Adipocyte (in vitro differentiated cells): ENCODE results near the gene KRTAP10-5.
"Not testable (repeated sequence)": the region's sequence is repeated elsewhere in the genome, so short reads cannot be mapped to it uniquely, and the experiment has no call there.

Experiments
- DNase-seq: peaks from one replicate; pipeline ENCODE4 v3.0.0-alpha.2; 2015; ENCODE audit warnings: low read depth
- H3K27me3 ChIP-seq: replicated peaks from 2 replicates; pipeline ENCODE4 v1.7.0; 2013; ENCODE audit warnings: mild to moderate bottlenecking, low read length, moderate library complexity; ENCODE audit not compliant: control insufficient read depth, insufficient read depth
- H3K36me3 ChIP-seq: 2 replicates; pipeline ENCODE4 v1.7.0; 2013; ENCODE audit warnings: low read length, mild to moderate bottlenecking, moderate library complexity; ENCODE audit not compliant: control insufficient read depth, insufficient read depth, severe bottlenecking
- H3K4me1 ChIP-seq: 2 replicates; pipeline ENCODE4 v1.7.0; 2013; ENCODE audit warnings: mild to moderate bottlenecking, low read length, moderate library complexity; ENCODE audit not compliant: control insufficient read depth, insufficient read depth
- H3K4me3 ChIP-seq: 2 replicates; pipeline ENCODE4 v1.7.0; 2013; ENCODE audit warnings: mild to moderate bottlenecking, low read length, moderate library complexity
- H3K9ac ChIP-seq: 2 replicates; pipeline ENCODE4 v1.7.0; 2013; ENCODE audit warnings: mild to moderate bottlenecking, low read length, moderate library complexity
- H3K9me3 ChIP-seq: 2 replicates; pipeline ENCODE4 v1.7.0; 2013; ENCODE audit warnings: mild to moderate bottlenecking, low read length, moderate library complexity; ENCODE audit not compliant: control insufficient read depth

Gene KRTAP10-5

GRCh38 chr21:44596068-44596725 is 15.8 kb upstream of the KRTAP10-5 start:
- no peak for DNase-seq
- no peak overlapping the region for H3K4me3 ChIP-seq
- peaks cover 6% of the 10 kb centered on the region for H3K9me3 ChIP-seq
- no peak overlapping the region for H3K9ac ChIP-seq
- H3K4me1 ChIP-seq = peaks cover 4% of the 10 kb centered on the region
- H3K36me3 ChIP-seq = no peaks in the 10 kb centered on the region
- peaks cover 41% of the 10 kb centered on the region for H3K27me3 ChIP-seq

- Histone ChIP-seq H3K4me1 (peaks cover 4% of the 10 kb centered on the region), H3K4me3 (no peak overlapping the region), H3K27me3 (peaks cover 41% of the 10 kb centered on the region), H3K36me3 (no peaks in the 10 kb centered on the region), H3K9ac (no peak overlapping the region), H3K9me3 (peaks cover 6% of the 10 kb centered on the region)
- no peak for DNase-seq
Observed at GRCh38 chr21:44595524-44595923, 15.1 kb upstream of the KRTAP10-5 start.

GRCh38 chr21:44594406-44594916 is 14.1 kb upstream of the KRTAP10-5 start:
- Histone ChIP-seq H3K4me3 (no peak overlapping the region), H3K27me3 (peaks cover 38% of the 10 kb centered on the region), H3K4me1 (peaks cover 4% of the 10 kb centered on the region), H3K9me3 (peaks cover 6% of the 10 kb centered on the region), H3K36me3 (no peaks in the 10 kb centered on the region), H3K9ac (no peak overlapping the region)
- no peak for DNase-seq

- Histone ChIP-seq H3K9ac (no peak overlapping the region), H3K9me3 (peaks cover 6% of the 10 kb centered on the region), H3K4me3 (no peak overlapping the region), H3K4me1 (peaks cover 4% of the 10 kb centered on the region), H3K27me3 (peaks cover 38% of the 10 kb centered on the region), H3K36me3 (no peaks in the 10 kb centered on the region)
- peak; percentile 4 for DNase-seq
Observed at GRCh38 chr21:44593598-44594405, 13.4 kb upstream of the KRTAP10-5 start.

GRCh38 chr21:44592446-44593311 is 12.3 kb upstream of the KRTAP10-5 start, which contains the start of gene KRTAP10-6:
TSS of gene KRTAP10-6 (minus strand) at chr21:44592505. CDS start at chr21:44592484, 21 bp downstream.
- Histone ChIP-seq H3K4me3 (no peak within 1 kb of the TSS), H3K36me3 (no peaks in the 10 kb centered on the region), H3K9ac (no peak within 1 kb of the TSS), H3K9me3 (no peaks in the 10 kb centered on the region), H3K27me3 (peaks cover 34% of the 10 kb centered on the region), H3K4me1 (peaks cover 4% of the 10 kb centered on the region)
- no peak for DNase-seq

- not testable (repeated sequence) for DNase-seq, H3K4me3 ChIP-seq
Observed at GRCh38 chr21:44591801-44592130, 11.4 kb upstream of the KRTAP10-5 start.

GRCh38 chr21:44590897-44591800 is 10.7 kb upstream of the KRTAP10-5 start:
- H3K4me1 ChIP-seq, H3K9me3 ChIP-seq, DNase-seq, H3K4me3 ChIP-seq, H3K36me3 ChIP-seq, H3K9ac ChIP-seq: not testable (repeated sequence)
- peaks cover 33% of the 10 kb centered on the region for H3K27me3 ChIP-seq

More at GRCh38 chr21:44591801-44592130, 11.4 kb upstream of the KRTAP10-5 start:
- not testable (repeated sequence) for H3K4me1 ChIP-seq, H3K9ac ChIP-seq, H3K36me3 ChIP-seq, H3K9me3 ChIP-seq
- H3K27me3 ChIP-seq = peaks cover 34% of the 10 kb centered on the region

GRCh38 chr21:44590311-44590721 is 9.9 kb upstream of the KRTAP10-5 start:
- Histone ChIP-seq H3K27me3 (peaks cover 27% of the 10 kb centered on the region), H3K36me3 (no peaks in the 10 kb centered on the region), H3K9ac (no peak overlapping the region), H3K9me3 (peaks cover 4% of the 10 kb centered on the region), H3K4me3 (no peak overlapping the region), H3K4me1 (peaks cover 4% of the 10 kb centered on the region)
- no peak for DNase-seq

- no peaks in the 10 kb centered on the region for H3K36me3 ChIP-seq
- H3K27me3 ChIP-seq = peaks cover 23% of the 10 kb centered on the region
- H3K9me3 ChIP-seq = peaks cover 8% of the 10 kb centered on the region
- DNase-seq = no peak
- H3K4me1 ChIP-seq = peaks cover 4% of the 10 kb centered on the region
- H3K4me3 ChIP-seq = no peak overlapping the region
- H3K9ac ChIP-seq = no peak overlapping the region
Observed at GRCh38 chr21:44589586-44590305, 9.3 kb upstream of the KRTAP10-5 start.

GRCh38 chr21:44589094-44589493 is 8.7 kb upstream of the KRTAP10-5 start:
- Histone ChIP-seq H3K9me3 (peaks cover 8% of the 10 kb centered on the region), H3K27me3 (peaks cover 18% of the 10 kb centered on the region), H3K36me3 (no peaks in the 10 kb centered on the region), H3K9ac (no peak overlapping the region), H3K4me3 (no peak overlapping the region), H3K4me1 (peaks cover 4% of the 10 kb centered on the region)
- no peak for DNase-seq
